RWPE1 (cell line): ENCODE data around the gene CCT3.

Experiments used
- CTCF ChIA-PET: fragments of 350-600 bp; sonication (Branson Sonifier 250); formaldehyde crosslinking; extraction: SDS; loops from one replicate; lab custom pipeline; 2021; lab: Yijun Ruan, JAX
- POLR2A ChIA-PET: fragments of 400-600 bp; formaldehyde crosslinking; extraction: SDS; loops from one replicate; lab custom pipeline; 2020; ENCODE audit warnings: antibody characterized with exemption; ENCODE audit not compliant: low non-redundant PET; lab: Yijun Ruan, JAX
- DNase-seq: peaks from one replicate; pipeline ENCODE4 v3.0.0; 2012; ENCODE audit warnings: low spot score
- H3K27ac ChIP-seq: fragments of 450-650 bp; 2 replicates; pipeline ENCODE4 v1.5.1; 2017
- TF ChIP-seq, protein P1 (sequence below): fragments of 450-650 bp; conservative IDR thresholded peaks from 2 replicates; pipeline ENCODE4 v1.5.1; 2017; ENCODE audit warnings: low read depth, mild to moderate bottlenecking

Gene CCT3

DNA sequence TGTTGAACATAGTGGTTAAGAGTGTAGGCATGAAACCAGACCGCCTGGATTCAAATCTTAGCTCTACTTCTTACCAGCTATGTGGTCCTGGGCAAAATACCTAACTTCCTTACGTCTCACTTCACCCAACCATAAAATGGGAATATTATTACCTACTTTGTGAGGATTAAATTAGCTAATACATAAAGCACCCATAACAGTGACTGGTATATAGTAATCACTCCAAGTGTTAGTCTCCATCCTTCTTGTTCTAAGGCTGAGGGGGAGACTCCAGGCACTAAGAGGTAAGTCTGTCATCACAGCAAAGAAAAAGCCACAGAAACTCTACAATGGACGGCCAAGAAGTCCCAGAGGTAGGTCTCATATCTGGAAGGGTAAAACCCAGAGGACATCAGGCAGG, 58.3 kb downstream of the CCT3 start:
- H3K27ac ChIP-seq: no peak overlapping the region
- TF ChIP-seq, protein P1, sequence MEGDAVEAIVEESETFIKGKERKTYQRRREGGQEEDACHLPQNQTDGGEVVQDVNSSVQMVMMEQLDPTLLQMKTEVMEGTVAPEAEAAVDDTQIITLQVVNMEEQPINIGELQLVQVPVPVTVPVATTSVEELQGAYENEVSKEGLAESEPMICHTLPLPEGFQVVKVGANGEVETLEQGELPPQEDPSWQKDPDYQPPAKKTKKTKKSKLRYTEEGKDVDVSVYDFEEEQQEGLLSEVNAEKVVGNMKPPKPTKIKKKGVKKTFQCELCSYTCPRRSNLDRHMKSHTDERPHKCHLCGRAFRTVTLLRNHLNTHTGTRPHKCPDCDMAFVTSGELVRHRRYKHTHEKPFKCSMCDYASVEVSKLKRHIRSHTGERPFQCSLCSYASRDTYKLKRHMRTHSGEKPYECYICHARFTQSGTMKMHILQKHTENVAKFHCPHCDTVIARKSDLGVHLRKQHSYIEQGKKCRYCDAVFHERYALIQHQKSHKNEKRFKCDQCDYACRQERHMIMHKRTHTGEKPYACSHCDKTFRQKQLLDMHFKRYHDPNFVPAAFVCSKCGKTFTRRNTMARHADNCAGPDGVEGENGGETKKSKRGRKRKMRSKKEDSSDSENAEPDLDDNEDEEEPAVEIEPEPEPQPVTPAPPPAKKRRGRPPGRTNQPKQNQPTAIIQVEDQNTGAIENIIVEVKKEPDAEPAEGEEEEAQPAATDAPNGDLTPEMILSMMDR: no peak
- ChIA-PET POLR2A (no interaction called here), CTCF (no interaction called here)
- no peak for DNase-seq

DNA sequence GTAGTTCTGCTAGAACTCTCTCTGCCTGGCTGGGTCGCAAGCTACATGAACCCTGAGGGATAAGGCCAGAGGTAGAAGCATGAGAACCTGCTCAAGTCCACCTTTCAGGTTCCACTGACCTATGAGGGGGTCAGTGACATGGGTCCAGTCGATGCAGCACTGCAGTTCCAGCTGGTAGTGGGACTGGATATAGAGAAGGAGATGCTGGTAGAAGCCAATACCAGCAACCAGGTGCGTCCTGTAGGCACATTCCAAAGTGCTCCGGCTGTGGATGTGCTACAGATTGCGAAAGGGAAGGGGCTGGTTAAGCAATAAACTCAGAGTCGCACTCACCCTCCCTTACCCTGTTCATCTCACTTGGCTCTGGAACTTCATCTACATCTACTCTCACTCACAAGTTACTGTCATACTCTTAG, 61.1 kb downstream of the CCT3 start:
- POLR2A ChIA-PET: no interaction called here
- TF ChIP-seq, protein P1: no peak
- DNase-seq: no peak
- CTCF ChIA-PET: interaction anchor here (1.1 kb wide), 1 partner anchor 15 kb away, joined by 3 read pairs; no protein-coding TSS in a partner anchor
- H3K27ac ChIP-seq: peak overlapping the region; percentile 68

DNA sequence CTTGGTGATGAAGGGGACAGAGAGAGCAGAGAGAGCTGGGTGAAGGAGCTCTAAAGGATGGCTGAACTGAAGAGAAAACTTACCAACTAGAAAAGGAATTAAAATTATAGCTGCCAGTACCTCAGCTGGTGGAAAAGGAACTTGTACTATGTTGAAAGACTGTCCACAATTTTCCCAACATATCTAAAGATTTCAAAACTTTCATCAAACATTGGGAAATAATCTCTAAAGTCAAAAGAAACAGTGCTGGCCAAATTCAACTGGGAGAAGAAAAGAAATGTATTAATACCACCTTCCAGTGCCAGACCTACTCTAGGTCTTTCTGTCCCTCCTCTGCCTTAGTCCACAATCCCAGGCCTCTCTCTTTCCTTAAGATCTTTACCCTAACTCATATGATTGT, 61.6 kb downstream of the CCT3 start:
- DNase-seq: no peak
- ChIA-PET CTCF (interaction anchor here (1.1 kb wide), 1 partner anchor 14 kb away, joined by 3 read pairs; no protein-coding TSS in a partner anchor), POLR2A (no interaction called here)
- peak overlapping the region; percentile 68 for H3K27ac ChIP-seq
- TF ChIP-seq, protein P1: no peak

DNA sequence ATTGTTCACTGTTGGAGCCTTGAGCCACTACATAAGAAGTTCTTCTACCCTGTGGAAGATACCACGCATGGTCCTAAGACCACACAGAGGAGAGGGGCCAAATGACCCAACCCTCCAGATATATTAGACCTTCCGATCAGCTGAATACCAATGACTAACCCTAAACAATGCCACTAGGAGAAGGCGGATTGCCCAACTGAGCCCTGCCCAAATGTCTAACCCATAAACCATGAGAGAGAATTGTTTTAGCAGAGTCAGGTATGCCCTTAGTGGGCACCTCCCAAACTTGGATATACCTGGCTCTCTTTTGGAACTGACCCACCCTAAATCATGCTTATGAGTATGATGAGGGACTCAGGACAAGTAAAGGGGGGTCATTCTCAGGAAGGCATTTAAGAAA, 67.8 kb downstream of the CCT3 start:
- TF ChIP-seq, protein P1: no peak
- ChIA-PET CTCF (no interaction called here), POLR2A (no interaction called here)
- no peak overlapping the region for H3K27ac ChIP-seq
- no peak for DNase-seq

GRCh38 chr1:156268336-156268735, 69.8 kb downstream of the CCT3 start:
- ChIA-PET CTCF (no interaction called here), POLR2A (no interaction called here)
- no peak overlapping the region; the same call in 1 of the 2 replicates for H3K27ac ChIP-seq
- TF ChIP-seq, protein P1: no peak
- DNase-seq: no peak

GRCh38 chr1:156266051-156266450, 72.0 kb downstream of the CCT3 start:
- peak overlapping the region; percentile 29 for H3K27ac ChIP-seq
- ChIA-PET CTCF (no interaction called here), POLR2A (no interaction called here)
- TF ChIP-seq, protein P1: no peak
- no peak for DNase-seq
